Measurements from ENCODE around the gene PNMA8B. TPM values are rescaled to one million over a fixed set of nuclear protein-coding genes. Genes with fewer than 3 reads are reported as not detected.

Gene PNMA8B, protein sequence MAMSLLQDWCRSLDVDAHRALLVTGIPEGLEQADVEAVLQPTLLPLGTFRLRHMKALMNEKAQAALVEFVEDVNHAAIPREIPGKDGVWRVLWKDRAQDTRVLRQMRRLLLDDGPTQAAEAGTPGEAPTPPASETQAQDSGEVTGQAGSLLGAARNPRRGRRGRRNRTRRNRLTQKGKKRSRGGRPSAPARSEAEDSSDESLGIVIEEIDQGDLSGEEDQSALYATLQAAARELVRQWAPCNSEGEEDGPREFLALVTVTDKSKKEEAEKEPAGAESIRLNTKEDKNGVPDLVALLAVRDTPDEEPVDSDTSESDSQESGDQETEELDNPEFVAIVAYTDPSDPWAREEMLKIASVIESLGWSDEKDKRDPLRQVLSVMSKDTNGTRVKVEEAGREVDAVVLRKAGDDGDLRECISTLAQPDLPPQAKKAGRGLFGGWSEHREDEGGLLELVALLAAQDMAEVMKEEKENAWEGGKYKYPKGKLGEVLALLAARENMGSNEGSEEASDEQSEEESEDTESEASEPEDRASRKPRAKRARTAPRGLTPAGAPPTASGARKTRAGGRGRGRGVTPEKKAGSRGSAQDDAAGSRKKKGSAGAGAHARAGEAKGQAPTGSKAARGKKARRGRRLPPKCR
- 1 to 10 TPM in 4 of 6 donors, under 1 TPM in 2; 0.39 to 2.7 (median 1.6) TPM for total RNA-seq

DNA sequence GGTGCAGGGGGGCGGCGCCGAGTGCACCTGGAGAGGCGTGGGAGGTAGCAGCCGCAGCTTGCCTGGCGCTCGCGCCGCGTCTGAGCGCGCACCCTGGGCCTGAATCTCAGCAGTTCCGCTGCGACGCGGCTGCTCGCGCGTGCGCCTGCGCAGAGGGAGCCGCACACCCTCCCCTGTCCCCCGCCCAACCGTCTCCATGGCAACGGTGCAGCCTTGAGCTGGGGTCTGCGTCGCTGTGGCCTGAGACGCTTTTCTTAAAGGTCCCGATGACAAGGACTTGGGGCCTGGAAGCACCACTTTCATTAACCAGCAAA is at the start of gene PNMA8B:
Gene PNMA8B (minus strand): TSS at position 82 of the 314 bp plus-strand sequence. CDS start 402 bp downstream, outside the sequence.
- H3K4me3 ChIP-seq: peak within 1 kb of the TSS in 3 of 4 donors; percentile 23 to 41 (median 40)

DNA sequence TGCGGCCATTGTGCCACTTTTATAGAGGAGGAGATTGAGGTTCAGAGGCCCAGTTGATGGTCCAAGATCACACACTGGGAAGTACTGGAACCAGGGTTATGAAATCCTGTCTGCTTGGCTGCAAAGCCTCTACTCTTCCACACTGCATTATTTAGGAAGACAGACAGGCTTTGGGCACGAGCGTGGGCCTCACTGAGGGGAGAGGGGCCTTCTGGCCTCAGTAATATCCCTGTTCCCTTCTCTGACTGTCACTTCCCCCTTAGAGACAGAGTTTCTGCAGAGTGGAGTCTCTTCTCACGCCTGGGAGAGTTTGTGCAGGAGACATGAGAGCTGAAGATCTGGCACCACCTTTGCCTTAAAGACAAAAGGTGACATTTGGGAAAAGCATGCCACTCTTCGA is 49.0 kb upstream of the PNMA8B start:
- H3K4me1 ChIP-seq: peaks cover 0 to 5% (median 2%) of the 10 kb centered on the region in 4 donors
- H3K36me3 ChIP-seq: no peaks in the 10 kb centered on the region
- H3K27me3 ChIP-seq: no peaks in the 10 kb centered on the region
- 53 to 82% methylated on average over 4 to 5 of the region's 5 CpGs for WGBS, 2 donors
- TF ChIP-seq POLR2A (IDR thresholded peaks at IDR 0.05): no peak
- TF ChIP-seq POLR2AphosphoS5 (IDR thresholded peaks at IDR 0.05): no peak
- no peak for TF ChIP-seq EP300 (IDR thresholded peaks at IDR 0.05)
- ATAC-seq (ENCODE audit: low FRiP score in 2 of 2) (no peak), DNase-seq (no peak)
- H3K4me3 ChIP-seq: no peak overlapping the region
- H3K9me3 ChIP-seq: no peaks in the 10 kb centered on the region
- no peak overlapping the region for H3K27ac ChIP-seq

More for the DNA sequence above, at the start of gene PNMA8B:
- WGBS, 2 donors: 31 to 49% methylated on average over 4 to 21 of the region's 29 CpGs
- ATAC-seq (ENCODE audit: low FRiP score in 2 of 2): peak in 1 of 2 donors; percentile 57
- DNase-seq: peak in 1 of 2 donors; percentile 89
- Histone ChIP-seq H3K36me3 (no peaks in the 10 kb centered on the region), H3K27me3 (peaks cover 0 to 26% (median 9%) of the 10 kb centered on the region in 4 donors), H3K27ac (no peak within 1 kb of the TSS), H3K4me1 (peaks cover 16 to 35% (median 20%) of the 10 kb centered on the region in 4 donors), H3K9me3 (no peaks in the 10 kb centered on the region)
- TF ChIP-seq, protein P1, sequence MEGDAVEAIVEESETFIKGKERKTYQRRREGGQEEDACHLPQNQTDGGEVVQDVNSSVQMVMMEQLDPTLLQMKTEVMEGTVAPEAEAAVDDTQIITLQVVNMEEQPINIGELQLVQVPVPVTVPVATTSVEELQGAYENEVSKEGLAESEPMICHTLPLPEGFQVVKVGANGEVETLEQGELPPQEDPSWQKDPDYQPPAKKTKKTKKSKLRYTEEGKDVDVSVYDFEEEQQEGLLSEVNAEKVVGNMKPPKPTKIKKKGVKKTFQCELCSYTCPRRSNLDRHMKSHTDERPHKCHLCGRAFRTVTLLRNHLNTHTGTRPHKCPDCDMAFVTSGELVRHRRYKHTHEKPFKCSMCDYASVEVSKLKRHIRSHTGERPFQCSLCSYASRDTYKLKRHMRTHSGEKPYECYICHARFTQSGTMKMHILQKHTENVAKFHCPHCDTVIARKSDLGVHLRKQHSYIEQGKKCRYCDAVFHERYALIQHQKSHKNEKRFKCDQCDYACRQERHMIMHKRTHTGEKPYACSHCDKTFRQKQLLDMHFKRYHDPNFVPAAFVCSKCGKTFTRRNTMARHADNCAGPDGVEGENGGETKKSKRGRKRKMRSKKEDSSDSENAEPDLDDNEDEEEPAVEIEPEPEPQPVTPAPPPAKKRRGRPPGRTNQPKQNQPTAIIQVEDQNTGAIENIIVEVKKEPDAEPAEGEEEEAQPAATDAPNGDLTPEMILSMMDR (IDR thresholded peaks at IDR 0.05): no peak
- TF ChIP-seq POLR2A (IDR thresholded peaks at IDR 0.05) (no peak), POLR2AphosphoS5 (IDR thresholded peaks at IDR 0.05) (no peak), EP300 (IDR thresholded peaks at IDR 0.05) (no peak)

DNA sequence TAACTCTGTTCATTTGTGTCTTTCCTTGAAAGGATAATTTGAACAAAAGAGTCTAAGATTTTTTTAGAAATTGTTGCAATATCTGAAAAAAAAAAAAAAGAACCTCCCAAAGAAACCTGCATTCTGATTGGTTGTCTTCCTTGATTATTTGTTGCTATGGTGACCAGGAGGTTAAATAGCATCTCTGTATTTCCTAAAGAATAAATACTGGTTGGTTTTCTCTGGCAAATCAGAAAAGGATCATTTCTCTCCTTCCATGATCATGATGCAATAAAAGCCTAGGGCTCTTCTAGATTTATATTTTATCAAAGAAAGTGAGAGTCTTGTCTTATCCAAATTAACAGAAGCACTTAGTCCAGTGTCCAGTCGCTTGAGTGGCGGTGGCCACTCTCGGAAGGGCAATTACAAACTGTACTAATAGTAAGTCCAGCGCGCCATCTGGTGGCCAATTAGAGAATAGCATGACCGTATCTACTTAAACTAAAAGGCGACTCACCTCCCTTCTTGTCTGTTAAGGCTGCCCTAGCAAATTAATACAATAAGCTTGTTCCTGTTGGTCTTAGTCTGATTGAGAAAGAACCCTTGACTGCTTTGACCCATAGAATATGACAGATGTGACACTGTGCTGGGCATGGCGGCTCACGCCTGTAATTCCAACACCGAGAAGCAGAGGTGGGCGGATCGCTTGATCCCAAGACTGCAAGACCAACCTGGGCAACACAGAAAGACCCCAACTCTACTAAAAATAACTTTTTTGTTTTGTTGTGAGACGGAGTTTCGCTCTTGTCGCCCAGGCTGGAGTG is 47.0 kb upstream of the PNMA8B start:
- no peak overlapping the region for H3K27ac ChIP-seq
- H3K4me1 ChIP-seq: peaks cover 0 to 5% (median 2%) of the 10 kb centered on the region in 4 donors
- TF ChIP-seq POLR2AphosphoS5 (IDR thresholded peaks at IDR 0.05) (no peak), POLR2A (IDR thresholded peaks at IDR 0.05) (no peak), EP300 (IDR thresholded peaks at IDR 0.05) (no peak)
- TF ChIP-seq, protein P1 (IDR thresholded peaks at IDR 0.05): peak; percentile 83 to 93 (median 92)
- H3K36me3 ChIP-seq: no peaks in the 10 kb centered on the region
- H3K27me3 ChIP-seq: no peaks in the 10 kb centered on the region
- H3K4me3 ChIP-seq: no peak overlapping the region
- DNase-seq: peak in 1 of 2 donors; percentile 96
- H3K9me3 ChIP-seq: no peaks in the 10 kb centered on the region
- ATAC-seq (ENCODE audit: low FRiP score in 2 of 2): peak; percentile 90 to 94
- WGBS, 2 donors: 32 to 38% methylated on average over 15 of the region's 15 CpGs

DNA sequence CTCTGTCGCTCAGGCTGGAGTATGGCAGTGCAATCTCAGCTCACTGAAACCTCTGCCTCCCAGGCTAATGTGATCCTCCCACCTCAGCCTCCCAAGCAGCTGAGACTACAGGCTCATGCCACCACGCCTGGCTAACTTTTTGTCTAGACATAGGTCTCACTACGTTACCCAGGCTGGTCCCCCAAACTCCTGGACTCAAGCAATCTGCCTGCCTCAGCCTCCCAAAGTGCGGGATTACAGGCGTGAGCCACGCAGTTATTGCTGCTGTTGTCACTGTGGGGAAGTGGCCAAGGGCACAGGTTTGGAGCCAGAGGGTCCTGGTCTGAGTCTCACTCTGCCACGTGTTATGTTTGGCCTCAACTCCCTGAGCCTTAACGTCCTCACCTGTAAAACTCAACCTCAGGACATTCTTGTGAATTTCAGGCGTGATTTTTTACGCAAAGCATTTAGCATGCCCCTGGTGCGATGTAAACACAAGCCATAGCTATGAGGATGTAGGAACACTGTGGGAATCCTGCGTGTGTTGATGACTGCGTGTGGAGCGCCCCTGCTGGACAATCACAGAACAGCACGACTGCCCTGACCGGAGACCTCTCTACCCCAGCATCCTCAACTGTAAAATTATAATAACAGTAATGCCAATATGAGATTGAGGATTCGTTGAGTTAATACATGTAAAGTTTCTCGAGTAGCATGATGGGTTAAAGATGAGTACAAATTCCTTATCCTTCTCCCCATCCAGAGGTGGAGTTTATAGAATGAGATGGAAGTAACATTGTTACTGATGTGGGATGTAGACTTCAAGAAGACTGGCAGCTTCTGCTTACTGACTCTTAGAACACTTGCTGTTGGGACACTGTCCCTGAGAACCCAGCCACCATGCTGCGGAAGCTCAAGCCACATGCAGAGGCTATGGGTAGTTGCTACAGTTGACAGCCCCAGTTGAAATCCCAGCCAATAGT is 41.8 kb upstream of the PNMA8B start:
- peak; percentile 77 to 86 for ATAC-seq (ENCODE audit: low FRiP score in 2 of 2)
- H3K27me3 ChIP-seq: no peaks in the 10 kb centered on the region

More for the DNA sequence above, 41.8 kb upstream of the PNMA8B start:
- Histone ChIP-seq H3K4me3 (no peak overlapping the region), H3K27ac (no peak overlapping the region), H3K36me3 (no peaks in the 10 kb centered on the region), H3K4me1 (no peaks in the 10 kb centered on the region), H3K9me3 (no peaks in the 10 kb centered on the region)
- no peak for TF ChIP-seq POLR2AphosphoS5 (IDR thresholded peaks at IDR 0.05)
- no peak for TF ChIP-seq EP300 (IDR thresholded peaks at IDR 0.05)
- TF ChIP-seq POLR2A (IDR thresholded peaks at IDR 0.05): no peak
- TF ChIP-seq, protein P1 (IDR thresholded peaks at IDR 0.05): peak; percentile 64 to 91 (median 78)
- peak in 1 of 2 donors; percentile 54 for DNase-seq
- 39 to 49% methylated on average over 12 to 19 of the region's 19 CpGs for WGBS, 2 donors
